GM12872 (cell line): ENCODE results near the gene BCOR.

Experiments used
- CTCF ChIP-seq: IDR thresholded peaks from 3 replicates; pipeline ENCODE4 v1.5.1; 2011; ENCODE audit warnings: low read depth, mild to moderate bottlenecking, low read length, moderate library complexity; ENCODE audit not compliant: insufficient read depth

Gene BCOR

DNA sequence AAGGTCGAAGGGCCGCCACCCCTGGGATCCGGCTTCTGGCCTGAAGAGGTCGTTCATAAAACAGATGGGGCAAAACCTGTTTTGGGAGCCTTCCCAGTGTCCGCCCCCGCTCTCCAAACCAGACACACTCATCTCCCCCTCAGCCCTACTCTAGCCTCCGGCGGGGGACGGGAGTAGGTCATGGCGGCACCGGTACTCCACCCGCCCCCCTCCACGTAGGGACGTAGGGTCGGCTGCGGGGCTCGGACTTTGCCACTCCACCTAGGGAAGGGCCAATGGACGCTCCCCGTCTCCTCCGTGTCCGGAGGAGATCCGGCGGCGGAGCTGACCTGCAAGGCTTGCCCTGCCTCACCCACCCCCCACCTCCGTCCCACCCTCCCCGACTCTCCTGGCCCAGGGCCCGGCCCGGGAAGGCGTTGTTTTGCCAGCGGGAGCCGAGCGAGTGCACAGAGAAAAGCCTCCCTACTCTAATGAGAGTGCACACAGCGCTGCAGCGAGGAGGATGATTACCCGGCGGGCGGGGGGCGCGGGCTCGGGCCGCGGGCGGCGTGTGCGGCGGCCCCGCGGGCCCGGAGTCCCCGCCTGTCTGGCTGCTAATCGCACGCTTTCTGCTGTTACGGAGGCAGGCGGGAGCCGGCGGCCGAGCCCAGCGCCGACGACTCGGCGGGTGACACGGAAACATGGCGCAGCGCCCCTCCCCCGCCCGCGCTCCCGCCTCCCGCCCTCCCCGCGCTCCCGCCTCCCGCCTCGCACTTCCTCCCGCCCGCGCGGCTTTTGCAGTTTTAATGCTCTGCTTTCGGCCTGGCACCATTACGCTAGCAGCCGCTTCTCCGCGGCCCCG lies 8.3 kb upstream of the BCOR start:
- TF ChIP-seq CTCF, result no peak

GRCh38 chrX:40104985-40105834 lies 7.5 kb upstream of the BCOR start:
- TF ChIP-seq CTCF, result no peak

DNA sequence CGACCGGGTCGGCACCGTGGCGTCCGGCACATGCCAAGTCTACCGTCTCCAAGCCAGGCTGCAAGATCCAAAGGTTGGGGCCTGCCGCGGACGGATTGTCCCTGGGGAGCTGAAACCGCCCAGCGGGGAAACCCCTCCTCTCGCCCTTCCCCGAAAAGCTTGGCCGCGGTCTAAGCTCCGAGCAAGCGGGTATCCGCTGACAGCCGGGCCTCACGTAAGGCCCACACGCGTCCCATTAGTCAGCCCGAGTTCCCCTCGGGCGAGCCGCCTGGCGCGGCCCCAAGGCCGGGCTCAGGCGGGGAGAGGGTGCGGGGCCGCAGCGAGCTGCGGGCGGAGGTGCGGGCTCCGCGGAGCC lies 6.8 kb upstream of the BCOR start:
- no peak for TF ChIP-seq CTCF

DNA sequence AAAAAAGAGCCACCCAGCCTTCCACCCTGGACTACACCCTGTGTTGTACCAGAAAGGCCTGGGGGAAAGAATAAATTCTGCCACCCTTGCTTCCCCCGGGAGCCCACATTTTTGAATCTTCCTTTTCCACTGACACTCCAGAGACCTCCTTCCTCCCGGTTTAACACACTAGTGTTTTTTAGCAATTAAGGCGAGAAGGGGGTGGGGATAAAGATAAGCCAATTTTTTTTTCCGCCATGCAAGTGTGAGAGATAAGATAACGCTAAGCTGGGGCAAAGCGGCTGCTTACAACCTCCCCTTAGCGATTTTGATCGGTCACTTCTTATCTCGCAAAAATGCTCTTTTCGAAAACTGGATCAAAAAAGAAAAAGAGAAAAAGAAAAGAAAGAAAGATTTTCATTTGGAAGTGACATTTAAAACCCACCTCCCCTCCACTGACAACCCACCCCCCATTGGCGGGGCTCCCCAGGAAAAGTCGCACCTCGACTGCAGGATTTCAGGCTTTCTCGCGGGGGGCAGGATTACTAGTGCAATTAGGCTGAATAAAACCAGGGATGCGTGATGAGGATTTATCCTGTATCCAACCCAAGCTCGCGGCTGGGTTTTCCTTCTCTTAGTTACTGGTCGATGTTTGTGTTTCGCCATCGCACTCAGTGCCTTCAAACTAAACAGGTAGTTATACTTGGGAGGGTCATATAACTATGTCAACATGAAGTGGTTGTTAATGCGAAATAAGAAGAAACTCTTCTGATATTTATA lies 6.0 kb upstream of the BCOR start:
- no peak for TF ChIP-seq CTCF

DNA sequence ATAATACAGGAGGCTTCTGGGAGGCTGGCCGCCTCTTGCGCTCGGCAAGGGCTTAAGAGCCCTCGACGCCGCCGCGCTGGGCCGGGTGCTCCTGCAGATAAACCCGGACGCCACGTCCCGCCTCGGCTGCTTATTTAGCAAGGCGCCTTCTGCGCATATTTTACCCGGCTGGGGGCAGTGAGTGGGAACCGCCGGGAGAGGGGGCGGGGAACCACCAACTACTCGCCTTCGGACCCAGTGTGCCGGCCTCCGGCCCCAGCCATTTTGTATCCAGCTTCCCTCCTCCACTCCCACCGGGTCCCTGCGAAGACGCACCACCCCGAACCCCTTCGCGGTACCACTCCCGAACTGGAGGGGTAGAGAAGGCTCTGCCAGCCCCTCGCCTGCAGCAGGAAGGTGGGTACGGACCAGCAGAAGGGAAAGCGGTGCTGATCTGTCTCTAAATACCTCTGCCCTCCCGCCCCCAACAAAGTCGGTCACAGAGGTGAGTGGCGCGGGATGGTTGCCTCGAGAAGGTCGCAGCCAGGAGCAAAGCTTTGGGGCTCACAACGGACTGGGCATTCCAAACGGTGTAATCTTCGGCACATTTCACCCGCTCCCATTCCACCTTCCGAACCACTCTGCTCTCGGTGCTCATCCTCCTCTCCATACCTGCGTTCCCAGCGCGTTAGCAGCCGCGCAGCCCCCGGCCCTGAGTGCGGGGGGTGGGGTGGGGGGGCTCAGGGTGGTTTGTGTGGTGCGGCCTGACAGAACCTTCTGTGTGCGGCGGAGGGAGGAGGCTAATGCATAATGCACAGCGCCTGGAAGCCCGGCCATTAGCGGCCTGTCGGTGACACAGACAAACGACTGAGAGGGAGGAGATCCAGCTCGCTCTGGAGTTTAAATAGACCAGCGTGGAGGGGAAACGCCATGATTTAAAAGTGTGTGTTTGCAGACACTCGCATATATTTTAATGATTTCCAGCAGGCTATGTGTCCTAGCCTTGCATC lies 4.9 kb upstream of the BCOR start:
- TF ChIP-seq CTCF, result no peak

GRCh38 chrX:40101430-40101802 lies 3.7 kb upstream of the BCOR start:
- no peak for TF ChIP-seq CTCF
